Measurements from ENCODE around the gene ASF1A.
A peak's percentile ranks its signal among the peaks of the same experiment; 100 is the strongest.

Gene ASF1A

DNA sequence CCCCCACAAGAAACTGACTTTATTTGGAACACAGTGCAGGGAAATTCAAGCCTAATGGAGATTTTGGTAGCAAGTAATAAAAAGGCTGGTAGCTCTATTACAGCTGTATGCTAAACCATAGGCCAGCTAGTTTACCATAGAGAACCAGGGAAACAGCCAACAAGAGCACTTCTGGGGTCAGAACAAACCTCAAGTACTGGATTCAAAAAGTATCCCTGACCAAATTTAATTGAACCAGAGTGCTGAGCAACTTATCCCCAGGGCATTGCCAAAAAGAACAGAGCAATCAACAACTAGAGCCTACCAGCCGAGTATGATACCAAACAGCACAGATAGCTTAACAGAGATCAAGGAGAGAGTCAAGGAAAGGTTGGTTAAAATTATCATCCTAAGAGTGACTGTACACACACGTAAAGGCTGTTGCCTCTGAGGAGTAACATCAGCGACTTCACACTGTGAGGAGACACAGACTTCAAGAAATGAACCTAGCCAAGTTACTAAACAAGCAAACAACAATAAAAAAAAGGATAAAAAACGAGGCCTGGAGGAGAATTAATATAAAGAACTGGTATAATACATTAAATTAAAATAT, 11.5 kb upstream of the ASF1A start:
- DNase-seq = no peak

- no peak for DNase-seq
Measured at GRCh38 chr6:118886641-118887040, 7.3 kb upstream of the ASF1A start.

DNA sequence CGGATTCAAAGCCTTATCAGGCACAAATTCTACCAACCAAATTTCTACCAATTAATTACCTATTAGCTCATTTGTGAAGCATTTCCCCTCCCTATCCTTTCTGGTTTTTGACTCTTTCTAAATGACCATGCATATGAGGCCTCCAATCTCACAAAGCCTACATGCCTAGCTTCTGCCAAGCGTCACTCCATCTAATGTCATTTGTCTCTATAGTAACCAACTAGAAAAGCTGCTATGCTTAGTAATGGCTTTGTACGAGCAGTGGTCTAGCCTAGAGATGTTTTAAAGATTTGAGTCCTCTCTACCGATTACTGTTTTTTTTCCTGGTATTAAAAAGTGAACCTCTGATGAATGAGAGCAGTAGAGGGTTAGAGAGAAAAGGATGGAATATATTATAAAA, 4.8 kb upstream of the ASF1A start:
- no peak for DNase-seq

DNA sequence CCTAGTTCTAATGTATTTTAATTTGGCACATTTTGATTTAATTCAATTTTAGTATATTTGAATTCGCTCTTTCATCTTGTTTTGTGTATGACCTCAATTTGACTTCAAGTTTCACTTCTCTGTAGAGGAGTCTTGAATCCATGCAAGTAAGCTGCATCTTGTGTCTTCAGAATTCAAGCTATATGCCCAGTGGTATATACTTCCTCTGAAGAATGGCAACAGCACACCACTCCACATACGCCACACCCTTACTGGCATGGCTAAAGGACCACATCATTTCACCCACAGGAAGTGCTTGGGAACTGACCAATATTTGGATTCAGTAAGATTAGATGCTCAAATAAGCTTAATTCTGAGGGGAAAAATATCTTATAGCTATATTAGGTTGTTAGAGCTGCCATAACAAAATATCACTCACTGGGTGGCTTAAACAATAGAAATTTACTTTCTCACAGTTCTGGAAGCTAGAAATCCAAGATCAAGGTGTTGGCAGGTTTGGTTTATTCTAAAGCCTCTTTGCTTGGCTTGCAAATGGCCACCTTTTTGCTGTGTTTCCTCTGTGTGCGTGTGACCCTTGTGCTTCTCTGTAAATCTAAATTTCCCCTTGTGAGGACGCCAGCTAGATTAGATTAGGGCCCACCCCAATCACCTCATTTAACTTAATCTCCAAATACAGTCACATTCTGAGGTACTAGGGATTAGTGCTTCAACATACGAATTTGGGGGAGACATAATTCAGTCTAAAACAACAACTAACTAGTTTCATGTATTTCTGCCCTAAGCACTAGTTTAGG, 2.8 kb upstream of the ASF1A start:
- peak; percentile 60 to 76 for DNase-seq

DNA sequence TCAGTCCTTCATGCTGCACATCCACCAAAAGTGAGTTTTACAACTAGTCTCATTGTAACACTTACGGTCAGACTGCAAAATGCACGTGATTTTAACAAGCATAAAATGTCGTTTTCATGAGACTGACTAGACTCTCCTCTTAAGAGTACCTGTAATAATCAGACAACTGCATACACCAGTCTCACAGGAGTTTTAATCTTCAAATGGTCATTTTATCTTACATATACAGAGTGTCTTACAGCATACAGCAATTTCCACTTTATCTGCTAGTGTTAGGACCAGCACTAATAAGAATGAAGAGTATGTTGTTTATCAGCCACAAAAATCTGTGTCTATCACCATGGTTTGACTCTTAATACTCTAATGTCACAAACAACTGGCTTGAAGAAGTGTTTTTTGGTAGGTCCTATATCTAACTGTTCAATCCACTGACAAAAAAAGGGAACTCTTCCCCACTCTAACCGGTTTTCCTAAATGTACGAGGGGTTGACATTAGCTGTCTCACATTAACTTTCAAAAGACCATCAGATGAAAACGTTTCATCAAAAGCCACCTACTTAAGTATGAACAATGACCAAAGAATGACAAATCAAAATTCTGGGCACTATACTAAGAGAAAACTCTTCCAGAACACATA, 1.5 kb upstream of the ASF1A start:
- peak; percentile 21 to 22 for DNase-seq

DNA sequence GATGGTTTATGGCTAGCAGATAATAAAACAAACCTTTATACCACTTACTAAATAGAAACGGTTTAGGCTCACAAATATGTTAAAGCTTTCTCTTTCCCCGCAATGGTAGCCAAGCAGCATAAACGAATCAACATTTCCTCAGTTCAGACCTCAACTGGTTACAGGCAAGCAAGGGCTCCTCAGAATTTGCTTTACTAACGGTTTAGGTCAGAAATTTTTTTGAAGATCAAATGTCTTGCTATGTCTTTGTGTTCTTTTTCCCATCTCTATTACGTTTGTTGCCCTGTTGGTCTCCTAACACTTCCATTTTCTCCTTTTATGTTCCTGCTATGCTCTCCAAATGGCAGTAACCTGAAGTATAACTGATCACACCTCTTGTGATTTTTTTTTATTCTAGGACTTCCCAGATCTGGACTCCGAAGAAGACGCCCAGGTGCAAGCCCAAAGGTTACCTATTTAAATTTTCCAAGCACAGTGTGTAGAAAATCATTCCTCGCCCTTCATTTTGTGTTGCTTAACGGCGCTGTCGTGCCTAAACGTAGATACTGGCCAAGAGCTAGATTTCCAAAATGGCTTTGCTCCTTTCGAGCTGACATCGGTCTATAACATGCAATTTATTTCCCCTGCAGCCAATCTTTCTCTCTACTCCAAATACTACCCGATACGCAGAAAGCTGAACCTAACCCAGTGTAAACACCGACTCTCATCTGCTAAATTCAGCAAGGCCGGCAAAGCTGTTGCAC, 717 bp upstream of the ASF1A start:
- DNase-seq = peak; percentile 57 to 69

- peak; percentile 39 to 75 for DNase-seq
Measured at GRCh38 chr6:118894425-118895260, 691 bp downstream of the ASF1A start.

DNA sequence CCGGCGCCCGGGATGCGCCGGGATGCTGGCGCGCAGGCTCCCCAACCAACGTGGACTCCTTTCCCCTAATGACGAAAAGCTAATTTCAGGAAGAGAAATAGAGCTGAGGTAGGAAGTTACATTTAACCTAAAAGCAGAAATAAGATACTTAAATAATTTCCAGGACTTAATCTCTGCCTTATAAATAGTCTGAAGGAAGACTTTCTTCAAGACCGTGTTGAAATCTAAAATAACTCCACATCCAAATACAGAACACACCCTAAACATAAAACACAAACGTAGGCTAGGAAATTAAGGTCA, 1.3 kb downstream of the ASF1A start:
- peak in 1 of 2 donors; percentile 61 for DNase-seq

- no peak for DNase-seq
Measured at GRCh38 chr6:118895859-118896258, 1.9 kb downstream of the ASF1A start.

DNA sequence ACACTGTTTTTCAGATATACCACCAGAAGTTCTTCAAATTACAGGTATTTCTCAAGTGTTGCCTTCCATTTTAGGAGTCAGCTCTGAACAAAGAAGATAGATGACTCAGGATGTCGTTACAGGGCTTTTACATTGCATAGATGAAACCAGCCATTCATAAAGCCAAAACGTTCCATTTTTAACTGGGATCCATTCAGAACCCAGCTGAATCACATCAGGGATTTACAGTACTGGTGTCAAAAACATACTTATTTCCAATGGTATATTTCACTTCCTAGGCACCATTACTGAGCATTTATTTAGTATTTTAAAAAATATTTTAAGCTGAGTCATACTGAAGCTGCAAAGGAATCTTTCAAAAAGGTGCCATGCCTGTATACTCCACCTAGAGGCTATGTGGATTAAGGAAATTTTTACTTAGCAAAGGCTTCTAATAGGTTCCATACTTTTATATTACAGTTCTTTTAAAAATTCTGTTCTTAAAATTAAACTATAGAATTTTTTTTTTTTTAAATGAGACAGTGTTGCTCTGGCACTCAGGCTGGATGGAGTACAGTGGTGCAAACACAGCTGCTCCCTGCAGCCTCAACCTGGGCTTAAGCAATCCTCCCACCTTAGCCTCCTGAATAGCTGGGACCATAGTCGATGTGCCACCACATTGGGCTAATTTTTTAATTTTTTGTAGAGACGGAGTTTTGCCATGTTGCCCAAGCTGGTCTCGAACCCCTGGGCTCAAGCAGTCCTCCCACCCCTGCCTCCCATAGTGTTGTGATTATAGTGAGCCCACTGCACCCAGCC, 2.6 kb downstream of the ASF1A start:
- DNase-seq = peak; percentile 41 to 55

GRCh38 chr6:118897386-118897785, 3.4 kb downstream of the ASF1A start:
- DNase-seq = no peak

GRCh38 chr6:118899948-118900347, 6.0 kb downstream of the ASF1A start:
- no peak for DNase-seq

DNA sequence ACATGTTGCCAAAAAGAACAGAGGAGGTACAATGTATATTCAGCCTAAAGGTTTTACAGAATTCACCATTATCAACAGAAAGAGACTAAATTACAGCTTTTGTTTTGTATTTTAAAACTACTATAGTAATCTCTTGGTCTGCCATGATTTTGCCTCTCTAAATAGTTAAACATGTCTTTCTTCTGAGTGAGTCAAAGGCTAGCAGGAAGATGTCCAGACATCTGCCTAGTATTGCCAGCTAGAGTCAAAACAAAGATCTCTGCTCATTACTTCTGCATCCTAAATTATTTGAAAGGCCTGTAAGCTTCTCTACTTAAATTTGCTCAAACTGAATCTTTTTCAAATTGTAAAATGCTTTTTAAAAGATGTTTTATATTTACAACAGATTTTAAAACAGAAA, 8.8 kb downstream of the ASF1A start:
- no peak for DNase-seq

DNA sequence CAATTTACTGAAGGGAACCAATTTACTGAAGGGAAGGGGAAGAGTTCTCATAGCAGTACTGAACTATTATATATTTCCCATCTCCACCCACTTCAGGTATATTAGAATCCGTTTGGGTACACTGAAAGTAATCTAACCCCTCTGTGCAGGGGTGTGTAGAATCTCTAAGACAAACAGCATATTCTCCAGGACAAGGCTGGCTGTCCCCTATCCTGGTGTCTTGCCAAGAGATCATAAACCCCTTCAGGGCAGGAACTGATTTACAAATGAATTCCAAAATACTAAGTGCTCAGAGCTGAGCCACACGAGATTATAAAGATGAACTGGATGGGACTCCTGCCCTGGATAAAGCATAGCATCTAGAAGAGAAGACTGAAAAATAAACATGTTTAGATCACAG, 9.2 kb downstream of the ASF1A start:
- no peak for DNase-seq

GRCh38 chr6:118903691-118904090, 9.7 kb downstream of the ASF1A start:
- DNase-seq = no peak

GRCh38 chr6:118905084-118905483, 11.1 kb downstream of the ASF1A start:
- DNase-seq = no peak

DNA sequence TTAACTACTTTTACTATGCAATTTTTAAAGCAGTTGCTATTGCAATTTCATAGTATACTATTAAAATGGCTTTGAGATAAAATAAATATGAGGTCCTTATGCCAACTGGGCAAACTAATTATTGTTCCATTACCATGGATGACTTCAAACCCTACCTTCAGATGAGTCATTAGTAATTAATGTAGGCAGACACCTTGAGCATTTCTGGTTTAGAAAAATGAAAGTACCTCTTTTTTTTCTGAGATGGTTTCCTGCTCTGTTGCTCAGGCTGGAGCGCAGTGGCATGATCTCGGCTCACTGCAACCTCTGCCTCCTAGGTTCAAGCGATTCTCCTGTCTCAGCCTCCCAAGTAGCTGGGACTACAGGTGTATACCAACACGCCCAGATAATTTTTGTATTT, 11.9 kb downstream of the ASF1A start:
- no peak for DNase-seq

DNA sequence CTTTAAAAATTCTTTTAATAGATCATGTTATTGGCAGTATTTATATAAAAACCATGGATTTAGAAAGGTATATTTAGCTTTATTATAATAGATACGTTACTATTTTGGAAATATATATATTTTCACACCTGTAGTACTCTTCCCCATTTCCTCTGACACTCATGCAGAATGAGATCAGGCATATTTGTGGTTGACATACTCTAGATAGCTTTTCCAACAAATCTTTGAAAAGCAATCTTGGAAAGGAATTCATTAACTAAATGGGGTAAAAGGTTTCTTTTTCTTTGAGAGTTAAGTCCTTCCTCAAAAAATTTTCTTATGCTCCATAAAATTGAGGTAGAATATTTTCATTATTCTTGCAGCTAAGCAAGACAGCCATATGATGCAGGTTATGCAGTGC, 14.5 kb downstream of the ASF1A start:
- DNase-seq = no peak

GRCh38 chr6:118912646-118913045, 18.7 kb downstream of the ASF1A start:
- DNase-seq = no peak

DNA sequence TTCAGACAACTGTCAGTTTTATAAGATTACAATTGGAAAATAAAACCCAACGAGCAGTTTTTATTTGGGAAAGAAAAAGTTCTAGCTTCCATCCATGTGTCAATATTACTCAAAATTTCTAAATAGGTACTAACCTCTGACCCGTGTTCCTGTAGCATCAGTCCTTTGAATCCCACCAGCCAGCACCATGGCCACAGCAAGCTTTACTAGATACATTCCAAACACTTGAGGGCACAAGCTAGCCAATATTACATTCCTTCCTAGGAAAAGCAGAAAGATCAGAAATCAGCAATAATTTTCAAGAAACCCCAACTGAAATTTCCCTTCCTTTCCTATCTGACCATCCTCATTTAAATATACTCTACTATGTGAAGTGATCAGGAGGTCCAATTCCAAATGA, 19.2 kb downstream of the ASF1A start:
- no peak for DNase-seq

DNA sequence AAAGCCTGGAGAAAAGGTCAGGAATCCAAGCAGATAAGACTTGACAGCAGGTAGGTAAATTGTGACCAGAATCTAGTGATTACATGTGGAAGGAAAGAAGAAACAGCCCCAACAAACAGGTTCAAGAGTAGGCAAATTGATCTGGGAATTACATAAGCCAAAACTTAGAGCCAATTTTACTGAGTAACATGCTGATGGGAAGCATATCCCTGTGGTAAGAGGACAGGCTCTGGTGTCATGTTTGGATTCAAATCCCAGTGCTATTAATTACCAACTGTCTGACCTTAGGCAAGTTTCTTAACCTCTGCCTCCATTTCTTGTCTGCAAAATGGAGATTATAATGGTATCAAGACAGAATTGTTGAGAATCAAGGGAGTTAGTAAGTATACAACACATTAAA, 20.6 kb downstream of the ASF1A start:
- no peak for DNase-seq

Measured in inflammatory macrophage (primary cell).